ENCODE results near the gene USH2A.
"Not testable (repeated sequence)": the region's sequence is repeated elsewhere in the genome, so short reads cannot be mapped to it uniquely, and the experiment has no call there.

The USH2A gene

GRCh38 chr1:216194721-216195120 lies 228.5 kb downstream of the USH2A start:
- DNase-seq, result no peak

GRCh38 chr1:216193839-216194443 lies 229.3 kb downstream of the USH2A start:
- no peak for DNase-seq

- no peak for DNase-seq
Observed at GRCh38 chr1:216190438-216190837, 232.8 kb downstream of the USH2A start.

- DNase-seq, result no peak
Observed at GRCh38 chr1:216186816-216187215, 236.4 kb downstream of the USH2A start.

GRCh38 chr1:216186141-216186540 lies 237.1 kb downstream of the USH2A start:
- no peak for DNase-seq

GRCh38 chr1:216184126-216184680 lies 239.0 kb downstream of the USH2A start:
- DNase-seq, result no peak

GRCh38 chr1:216183454-216183853 lies 239.8 kb downstream of the USH2A start:
- DNase-seq, result no peak

GRCh38 chr1:216183007-216183406 lies 240.2 kb downstream of the USH2A start:
- no peak for DNase-seq

- DNase-seq, result no peak
Observed at GRCh38 chr1:216181590-216181989, 241.7 kb downstream of the USH2A start.

- DNase-seq, result no peak
Observed at GRCh38 chr1:216178281-216178680, 245.0 kb downstream of the USH2A start.

- DNase-seq, result no peak
Observed at GRCh38 chr1:216176970-216177369, 246.3 kb downstream of the USH2A start.

GRCh38 chr1:216175714-216176113 lies 247.5 kb downstream of the USH2A start:
- no peak for DNase-seq

GRCh38 chr1:216173376-216173995 lies 249.8 kb downstream of the USH2A start:
- DNase-seq, result no peak

GRCh38 chr1:216169351-216169750 lies 253.9 kb downstream of the USH2A start:
- DNase-seq, result no peak

- no peak for DNase-seq
Observed at GRCh38 chr1:216168546-216168945, 254.7 kb downstream of the USH2A start.

GRCh38 chr1:216154063-216154462 lies 269.2 kb downstream of the USH2A start:
- DNase-seq, result no peak

- DNase-seq, result no peak
Observed at GRCh38 chr1:216153130-216153529, 270.1 kb downstream of the USH2A start.

GRCh38 chr1:216145451-216146018 lies 277.7 kb downstream of the USH2A start:
- DNase-seq, result not testable (repeated sequence)

GRCh38 chr1:216144661-216145450 lies 278.4 kb downstream of the USH2A start:
- no peak for DNase-seq

GRCh38 chr1:216142921-216143320 lies 280.3 kb downstream of the USH2A start:
- DNase-seq, result no peak

GRCh38 chr1:216140730-216141524 lies 282.3 kb downstream of the USH2A start:
- no peak for DNase-seq

- DNase-seq, result no peak
Observed at GRCh38 chr1:216124192-216124781, 299.0 kb downstream of the USH2A start.

Measured in effector CD4-positive, alpha-beta T cell (primary cell).